Measurements from ENCODE around the gene CTNNA3.

CTNNA3 gene

GRCh38 chr10:66204838-66205237 lies 1491.2 kb downstream of the CTNNA3 start:
- no peaks in the 10 kb centered on the region for H3K27me3 ChIP-seq
- H3K4me3 ChIP-seq = no peak overlapping the region
- no peak for TF ChIP-seq Cebpa-rat (IDR thresholded peaks at IDR 0.05)

GRCh38 chr10:66202101-66202500 lies 1493.9 kb downstream of the CTNNA3 start:
- no peaks in the 10 kb centered on the region for H3K4me1 ChIP-seq
- H3K9ac ChIP-seq = no peak overlapping the region
- H3K36me3 ChIP-seq = no peaks in the 10 kb centered on the region
- H3K27me3 ChIP-seq = no peaks in the 10 kb centered on the region
- no peak for TF ChIP-seq Cebpa-rat (IDR thresholded peaks at IDR 0.05)
- H3K9me3 ChIP-seq = no peaks in the 10 kb centered on the region
- no peaks in the 10 kb centered on the region for H4K20me1 ChIP-seq
- no peak overlapping the region for H3K27ac ChIP-seq
- no peak overlapping the region for H3K4me2 ChIP-seq
- H3K4me3 ChIP-seq = no peak overlapping the region

More at GRCh38 chr10:66204838-66205237, 1491.2 kb downstream of the CTNNA3 start:
- H3K4me2 ChIP-seq = no peak overlapping the region
- H3K9ac ChIP-seq = no peak overlapping the region
- H4K20me1 ChIP-seq = no peaks in the 10 kb centered on the region
- H3K27ac ChIP-seq = no peak overlapping the region
- H3K9me3 ChIP-seq = no peaks in the 10 kb centered on the region
- H3K4me1 ChIP-seq = no peaks in the 10 kb centered on the region
- H3K36me3 ChIP-seq = no peaks in the 10 kb centered on the region

GRCh38 chr10:66192162-66192831 lies 1503.7 kb downstream of the CTNNA3 start:
- TF ChIP-seq Cebpa-rat (IDR thresholded peaks at IDR 0.05) = no peak
- Histone ChIP-seq H4K20me1 (no peaks in the 10 kb centered on the region), H3K4me1 (peaks cover 1% of the 10 kb centered on the region; the same call in 1 of the 2 replicates), H3K4me2 (no peak overlapping the region), H3K4me3 (no peak overlapping the region), H3K9ac (no peak overlapping the region), H3K27ac (no peak overlapping the region), H3K36me3 (no peaks in the 10 kb centered on the region), H3K9me3 (no peaks in the 10 kb centered on the region), H3K27me3 (no peaks in the 10 kb centered on the region)

GRCh38 chr10:66190413-66190812 lies 1505.6 kb downstream of the CTNNA3 start:
- Histone ChIP-seq H3K4me3 (no peak overlapping the region), H3K4me2 (no peak overlapping the region), H3K4me1 (peaks cover 5% of the 10 kb centered on the region; the same call in 1 of the 2 replicates), H3K27me3 (no peaks in the 10 kb centered on the region), H4K20me1 (no peaks in the 10 kb centered on the region), H3K9me3 (no peaks in the 10 kb centered on the region), H3K36me3 (no peaks in the 10 kb centered on the region), H3K27ac (no peak overlapping the region), H3K9ac (no peak overlapping the region)
- TF ChIP-seq Cebpa-rat (IDR thresholded peaks at IDR 0.05) = no peak

GRCh38 chr10:66189271-66189670 lies 1506.7 kb downstream of the CTNNA3 start:
- Histone ChIP-seq H3K4me2 (no peak overlapping the region), H3K9ac (no peak overlapping the region), H3K9me3 (no peaks in the 10 kb centered on the region), H3K27me3 (no peaks in the 10 kb centered on the region), H4K20me1 (no peaks in the 10 kb centered on the region), H3K36me3 (no peaks in the 10 kb centered on the region), H3K27ac (no peak overlapping the region), H3K4me1 (peaks cover 5% of the 10 kb centered on the region; the same call in 1 of the 2 replicates), H3K4me3 (no peak overlapping the region)
- TF ChIP-seq Cebpa-rat (IDR thresholded peaks at IDR 0.05) = no peak

- Histone ChIP-seq H3K4me2 (no peak overlapping the region), H3K9me3 (no peaks in the 10 kb centered on the region), H3K27ac (no peak overlapping the region), H3K4me3 (no peak overlapping the region), H3K27me3 (no peaks in the 10 kb centered on the region), H4K20me1 (no peaks in the 10 kb centered on the region), H3K4me1 (peaks cover 5% of the 10 kb centered on the region; the same call in 1 of the 2 replicates), H3K9ac (no peak overlapping the region), H3K36me3 (no peaks in the 10 kb centered on the region)
- no peak for TF ChIP-seq Cebpa-rat (IDR thresholded peaks at IDR 0.05)
Measured at GRCh38 chr10:66187053-66187733, 1508.8 kb downstream of the CTNNA3 start.

- Histone ChIP-seq H4K20me1 (no peaks in the 10 kb centered on the region), H3K27me3 (no peaks in the 10 kb centered on the region), H3K9me3 (no peaks in the 10 kb centered on the region), H3K4me1 (peaks cover 5% of the 10 kb centered on the region; the same call in 1 of the 2 replicates), H3K4me3 (no peak overlapping the region), H3K36me3 (no peaks in the 10 kb centered on the region), H3K27ac (no peak overlapping the region), H3K9ac (no peak overlapping the region), H3K4me2 (no peak overlapping the region)
- TF ChIP-seq Cebpa-rat (IDR thresholded peaks at IDR 0.05) = no peak
Measured at GRCh38 chr10:66183028-66183427, 1513.0 kb downstream of the CTNNA3 start.

- TF ChIP-seq Cebpa-rat (IDR thresholded peaks at IDR 0.05) = no peak
- no peak overlapping the region for H3K4me3 ChIP-seq
- no peaks in the 10 kb centered on the region for H3K9me3 ChIP-seq
- no peak overlapping the region for H3K9ac ChIP-seq
- no peaks in the 10 kb centered on the region for H3K4me1 ChIP-seq
- H3K36me3 ChIP-seq = no peaks in the 10 kb centered on the region
- H4K20me1 ChIP-seq = no peaks in the 10 kb centered on the region
- H3K4me2 ChIP-seq = no peak overlapping the region
- no peak overlapping the region for H3K27ac ChIP-seq
- no peaks in the 10 kb centered on the region for H3K27me3 ChIP-seq
Measured at GRCh38 chr10:66180581-66181318, 1515.2 kb downstream of the CTNNA3 start.

GRCh38 chr10:66180021-66180420 lies 1516.0 kb downstream of the CTNNA3 start:
- Histone ChIP-seq H3K9ac (no peak overlapping the region), H3K27ac (no peak overlapping the region), H3K4me1 (no peaks in the 10 kb centered on the region), H4K20me1 (no peaks in the 10 kb centered on the region), H3K36me3 (no peaks in the 10 kb centered on the region), H3K27me3 (no peaks in the 10 kb centered on the region), H3K4me3 (no peak overlapping the region), H3K9me3 (no peaks in the 10 kb centered on the region), H3K4me2 (no peak overlapping the region)
- no peak for TF ChIP-seq Cebpa-rat (IDR thresholded peaks at IDR 0.05)

- no peak overlapping the region for H3K4me2 ChIP-seq
- no peaks in the 10 kb centered on the region for H3K4me1 ChIP-seq
- H3K27ac ChIP-seq = no peak overlapping the region
- no peaks in the 10 kb centered on the region for H3K9me3 ChIP-seq
- H3K36me3 ChIP-seq = no peaks in the 10 kb centered on the region
- H3K4me3 ChIP-seq = no peak overlapping the region
- no peaks in the 10 kb centered on the region for H4K20me1 ChIP-seq
- no peaks in the 10 kb centered on the region for H3K27me3 ChIP-seq
- TF ChIP-seq Cebpa-rat (IDR thresholded peaks at IDR 0.05) = no peak
- no peak overlapping the region for H3K9ac ChIP-seq
Measured at GRCh38 chr10:66176772-66177171, 1519.2 kb downstream of the CTNNA3 start.

All from BLaER1 (cell line).